T1000 (cell line): ENCODE measurements around the gene GANAB.
"Not testable (repeated sequence)": the region's sequence is repeated elsewhere in the genome, so short reads cannot be mapped to it uniquely, and the experiment has no call there.

Source experiments
- DNase-seq: peaks from one replicate; lab custom pipeline; 2025; ENCODE audit warnings: mixed read lengths; lab: John Stamatoyannopoulos, UW

GANAB gene

GRCh38 chr11:62601372-62602140 is 44.9 kb downstream of the GANAB start, which contains the start of gene MTA2:
Gene MTA2, minus strand, starts transcription at chr11:62601865. Its CDS starts 415 bp downstream, at chr11:62601450.
- DNase-seq = peak; percentile 99

DNA sequence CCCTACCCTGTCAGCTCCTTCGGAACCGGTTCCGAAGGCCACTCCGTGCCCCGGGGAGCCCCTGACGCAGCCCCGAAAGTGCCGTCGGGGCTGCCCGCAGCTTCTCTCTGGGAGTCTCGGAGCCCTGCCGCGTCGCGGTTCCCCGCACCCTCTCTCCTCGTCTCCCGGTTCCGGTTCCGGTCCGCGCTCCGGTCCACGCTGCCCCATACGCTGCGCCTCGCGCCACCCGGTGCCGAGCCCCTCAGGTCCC is 45.4 kb downstream of the GANAB start:
- no peak for DNase-seq

DNA sequence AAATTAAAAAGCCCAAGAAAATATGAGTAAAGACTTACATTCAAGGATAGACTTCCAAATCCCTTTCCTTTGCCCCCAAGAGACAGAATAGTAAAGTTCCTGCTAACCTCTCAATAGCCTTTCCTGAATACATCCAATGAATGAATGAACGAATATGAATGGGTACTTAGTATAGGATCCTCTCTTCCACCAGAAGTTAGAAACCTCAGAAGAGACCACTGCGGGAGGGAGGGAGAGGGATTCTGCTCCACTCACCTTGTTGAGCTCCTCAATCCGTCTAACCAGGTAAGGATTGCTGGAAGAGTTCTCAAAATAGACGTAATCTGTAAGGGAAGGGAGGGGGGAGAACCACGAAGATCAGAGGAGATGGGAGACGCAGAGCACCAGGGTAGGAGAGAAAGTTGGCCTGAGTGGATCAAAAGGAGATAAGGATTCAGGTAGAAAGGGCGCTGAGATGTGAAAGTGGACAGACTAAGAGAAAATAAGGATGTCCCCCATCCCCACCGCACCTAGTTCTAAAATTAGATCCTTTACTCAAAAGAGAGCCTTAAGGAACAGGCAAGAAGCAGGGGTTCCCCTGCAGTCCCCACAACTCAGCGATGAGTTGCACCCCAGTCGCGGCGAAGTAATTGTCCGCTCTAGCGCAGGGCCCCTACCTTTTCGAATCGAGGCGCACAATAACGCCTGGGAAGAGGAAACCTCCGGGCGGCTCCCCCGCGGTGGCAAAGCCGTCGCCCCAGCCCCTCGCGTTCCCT is 45.9 kb downstream of the GANAB start:
- no peak for DNase-seq

DNA sequence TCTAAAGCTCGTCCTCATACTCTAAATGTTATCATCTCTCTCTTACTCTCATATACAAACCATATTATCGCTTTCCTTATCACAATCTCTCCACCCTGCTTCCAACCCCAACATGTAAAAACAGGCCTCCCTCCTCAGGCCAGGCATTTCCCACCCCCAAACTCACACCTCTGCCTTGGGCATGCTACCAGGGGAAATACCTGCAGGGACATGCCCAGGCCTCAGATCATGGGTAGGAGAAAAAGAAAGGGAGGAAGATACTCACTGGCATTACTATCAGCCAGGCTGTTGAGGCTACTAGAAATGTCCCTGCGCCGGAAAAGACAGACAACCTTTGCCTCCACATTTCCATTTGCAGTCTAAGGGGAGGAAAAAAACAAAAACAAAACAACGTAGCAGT is 46.5 kb downstream of the GANAB start:
- DNase-seq = no peak

DNA sequence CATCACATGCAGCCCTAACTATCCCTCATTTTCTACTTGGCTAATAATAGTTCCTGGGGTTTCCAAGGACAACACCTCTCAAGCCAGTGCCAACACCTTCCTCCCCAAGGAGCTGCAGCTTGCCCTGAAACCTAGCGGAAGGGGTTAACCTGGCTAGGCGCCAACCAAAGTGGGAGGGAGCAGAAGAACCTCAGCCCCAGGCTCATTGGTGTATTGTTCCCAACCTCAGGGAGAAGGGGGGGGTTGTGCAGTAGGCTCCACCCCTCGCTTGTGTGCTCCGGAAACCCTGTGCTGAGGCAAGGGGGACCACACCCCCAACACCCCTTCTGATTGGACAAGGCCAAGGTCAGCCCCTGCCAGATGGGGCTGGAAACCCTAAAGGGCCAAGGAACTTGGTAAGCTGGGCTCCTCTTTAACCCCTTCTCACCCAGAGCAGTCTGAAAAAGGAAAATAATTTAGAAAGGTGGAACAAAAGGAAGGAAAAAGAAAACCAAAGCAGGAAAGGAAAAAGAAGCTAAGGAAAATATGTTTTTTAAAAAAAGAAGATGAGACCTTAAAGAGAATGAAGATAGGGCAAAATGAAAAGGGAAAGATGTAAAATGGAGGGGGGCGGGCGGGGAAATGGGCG is 47.2 kb downstream of the GANAB start:
- peak; percentile 93 for DNase-seq

GRCh38 chr11:62595124-62595523 is 51.3 kb downstream of the GANAB start:
- DNase-seq = no peak

DNA sequence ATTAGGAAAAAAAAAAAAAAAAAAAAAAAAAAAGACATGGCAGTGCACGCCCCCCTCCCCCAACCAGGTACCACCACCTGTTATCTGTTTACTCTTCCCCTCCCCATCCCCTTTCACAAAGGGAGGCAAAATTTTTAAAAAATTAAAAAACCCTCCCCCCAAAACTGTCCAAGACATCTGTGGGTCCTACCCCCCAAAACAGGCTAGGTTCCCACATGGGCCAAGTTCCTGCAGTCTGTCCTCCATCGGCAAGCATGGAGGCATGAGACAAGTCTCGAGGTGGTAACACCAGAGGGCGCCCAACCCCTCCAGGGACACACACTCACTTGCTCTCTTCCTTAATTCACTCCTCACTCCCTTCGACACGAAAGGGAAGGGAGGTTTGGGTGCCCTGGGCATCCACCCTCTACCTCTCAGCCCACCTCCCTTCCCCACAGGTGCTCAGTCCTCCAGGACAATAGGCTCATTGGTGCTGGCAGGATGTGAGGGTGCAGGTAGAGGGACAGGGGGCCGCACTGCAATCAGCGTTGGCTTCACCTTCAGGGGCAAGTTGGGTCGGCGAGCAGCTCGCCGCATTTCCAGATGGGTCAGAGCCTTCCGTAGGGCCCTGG is 52.9 kb downstream of the GANAB start:
- DNase-seq = peak; percentile 46

DNA sequence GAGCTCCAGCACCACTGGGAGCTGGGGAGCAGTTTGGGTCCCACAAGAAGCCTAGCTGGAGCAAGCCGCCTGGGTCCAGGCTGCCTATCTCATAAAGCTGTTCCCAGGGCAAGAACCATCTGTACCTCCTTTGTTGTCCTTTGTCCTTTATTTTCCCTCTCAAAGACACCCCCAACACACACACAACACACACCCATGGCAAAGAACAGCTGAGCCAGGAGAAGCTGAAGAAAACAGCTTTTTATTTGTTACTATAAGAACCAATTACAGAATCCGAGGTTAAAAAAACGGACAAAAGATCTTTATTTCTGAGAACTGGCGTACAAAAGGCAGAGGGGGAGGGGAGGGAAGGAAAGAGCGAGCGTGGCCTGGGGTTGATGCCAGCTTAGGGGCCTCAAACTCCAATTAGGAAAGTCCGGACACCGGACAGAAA is 53.4 kb downstream of the GANAB start:
- DNase-seq = no peak

DNA sequence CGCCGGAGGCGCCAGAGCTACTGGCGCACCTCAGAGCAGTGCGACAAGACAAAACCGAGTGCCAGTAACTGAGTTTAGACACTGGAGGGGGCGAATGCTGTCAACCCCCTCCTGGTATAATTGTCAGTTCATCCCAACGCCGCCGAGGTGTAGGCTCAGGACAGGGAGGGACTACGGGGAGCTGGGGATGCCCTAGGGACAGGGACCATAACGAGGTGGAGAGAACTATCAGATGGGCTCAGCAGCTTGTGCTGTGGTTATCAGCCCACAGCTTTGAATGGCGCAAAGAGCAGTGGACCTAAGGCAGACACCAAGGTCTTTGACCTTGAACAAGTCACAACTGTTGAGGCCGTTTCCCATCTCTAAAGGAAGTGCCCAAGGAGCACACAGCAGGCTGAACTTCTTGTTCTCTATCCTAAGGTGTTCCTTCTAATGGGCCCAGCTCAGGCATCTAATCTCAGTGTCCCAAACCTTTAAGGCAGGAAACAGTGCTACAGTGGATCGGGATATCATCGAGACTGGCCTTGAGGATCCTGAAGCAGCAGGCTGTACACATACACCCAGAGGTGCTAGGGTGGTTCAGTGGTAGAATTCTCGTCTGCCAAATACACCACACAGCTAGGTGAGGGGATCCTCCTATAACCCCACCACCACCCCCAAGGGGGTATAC is 54.1 kb downstream of the GANAB start:
- DNase-seq = no peak

GRCh38 chr11:62591448-62592145 is 54.8 kb downstream of the GANAB start, which contains the start of gene TUT1:
Gene TUT1, minus strand, starts transcription at chr11:62591523. Its CDS starts 38 bp downstream, at chr11:62591485.
- DNase-seq = peak; percentile 97

GRCh38 chr11:62588966-62589637 is 57.3 kb downstream of the GANAB start:
- no peak for DNase-seq

- DNase-seq = not testable (repeated sequence)
Measured at GRCh38 chr11:62585356-62585755, 61.1 kb downstream of the GANAB start.

- DNase-seq = not testable (repeated sequence)
Measured at GRCh38 chr11:62581735-62582134, 64.7 kb downstream of the GANAB start.

- no peak for DNase-seq
Measured at GRCh38 chr11:62580959-62581715, 65.3 kb downstream of the GANAB start.

- no peak for DNase-seq
Measured at GRCh38 chr11:62579252-62579651, 67.2 kb downstream of the GANAB start.

DNA sequence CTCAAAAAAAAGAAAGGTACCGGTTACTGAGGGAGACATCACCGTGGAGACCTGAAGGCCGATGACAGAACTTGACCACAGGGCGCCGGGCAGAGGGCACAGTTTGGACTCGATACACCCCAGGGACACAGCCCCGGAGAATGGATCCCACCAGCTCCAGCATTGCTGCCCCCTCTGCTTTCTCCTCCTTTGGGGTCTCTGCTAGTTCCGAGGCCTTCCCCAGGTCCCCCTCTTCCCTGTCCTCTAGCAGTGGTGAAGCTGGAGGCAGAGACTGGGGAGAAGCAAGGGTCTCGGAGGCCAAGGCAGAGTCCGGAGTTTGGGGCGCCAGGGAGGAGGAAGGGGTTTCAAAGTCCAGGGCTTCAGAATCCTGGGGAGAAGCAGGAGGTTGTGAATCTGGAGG is 67.9 kb downstream of the GANAB start:
- DNase-seq = no peak

- DNase-seq = no peak
Measured at GRCh38 chr11:62577046-62577714, 69.2 kb downstream of the GANAB start.

GRCh38 chr11:62575837-62576236 is 70.6 kb downstream of the GANAB start:
- no peak for DNase-seq

- no peak for DNase-seq
Measured at GRCh38 chr11:62575156-62575555, 71.3 kb downstream of the GANAB start.
